Aorta (tissue), 5 donors: ENCODE results near the gene A4GALT. TPM values are rescaled to one million over a fixed set of nuclear protein-coding genes. Genes with fewer than 3 reads are reported as not detected.
"Not testable (repeated sequence)": the region's sequence is repeated elsewhere in the genome, so short reads cannot be mapped to it uniquely, and the experiment has no call there.

Experiments used
- ATAC-seq: fragments of 200-7000 bp; cut with Tn5 transposase; one replicate; pipeline ENCODE4 v1.9.1; 2022; ENCODE audit warnings: moderate library complexity; ENCODE audit not compliant: low FRiP score
- DNase-seq, 2 donors: peaks; one replicate each; pipeline ENCODE4 v3.0.0-alpha.2; 2020
- H3K27ac ChIP-seq, 2 donors: one replicate each; pipeline ENCODE4 v1.5.1; 2013; ENCODE audit warnings: low read length in 2 of 2, mild to moderate bottlenecking in 2 of 2, moderate library complexity in 2 of 2, control low read depth in 1 of 2, inconsistent platforms in 1 of 2, low read depth in 1 of 2
- H3K27me3 ChIP-seq, 2 donors: one replicate each; pipeline ENCODE4 v1.6.1; 2013; ENCODE audit warnings: control low read depth in 1 of 2, low read length in 1 of 2, mild to moderate bottlenecking in 1 of 2, moderate library complexity in 1 of 2; ENCODE audit not compliant: insufficient read depth in 2 of 2, control insufficient read depth in 1 of 2
- H3K36me3 ChIP-seq, 2 donors: one replicate each; pipeline ENCODE4 v1.6.1; 2013; ENCODE audit warnings: control low read depth in 1 of 2, low read length in 1 of 2, mild to moderate bottlenecking in 1 of 2; ENCODE audit not compliant: insufficient read depth in 2 of 2, control insufficient read depth in 1 of 2
- H3K4me1 ChIP-seq, 2 donors: one replicate each; pipeline ENCODE4 v1.6.1; 2013; ENCODE audit warnings: low read length in 2 of 2, control low read depth in 1 of 2, mild to moderate bottlenecking in 1 of 2, moderate library complexity in 1 of 2; ENCODE audit not compliant: insufficient read depth in 2 of 2, control insufficient read depth in 1 of 2
- H3K4me3 ChIP-seq, 2 donors: one replicate each; pipeline ENCODE4 v1.5.1; 2013; ENCODE audit warnings: low read length in 2 of 2, control low read depth in 1 of 2, mild to moderate bottlenecking in 1 of 2
- H3K9me3 ChIP-seq: one replicate; pipeline ENCODE4 v1.6.1; 2013; ENCODE audit warnings: mild to moderate bottlenecking, low read length; ENCODE audit not compliant: control insufficient read depth
- WGBS, 2 donors: extraction: QIAGEN DNeasy Blood & Tissue Kit; methylation state at CpG; one replicate each; pipeline ENCODE4 v1.1.7; 2013; 5-methylcytosine and 5-hydroxymethylcytosine counted together
- intact Hi-C, 2 donors: fragments of 100-400 bp; cut with DNase I; formaldehyde crosslinking; loops; one replicate each; pipeline versions ENCODE4 v1.14.2 to v1.15.0; 2022
- polyA plus RNA-seq, 2 donors: library from polyadenylated mRNA; stranded (reverse); fragments of 200-250 nt; gene quantifications; one replicate each; pipeline ENCODE4 v1.2.3, GENCODE V29; 2013
- total RNA-seq, 2 donors: library from RNA; stranded (reverse); fragmentation: NEBNext Ultra II Directional; extraction: Animal tissue kit (Norgen Biotek cat#: 25700); gene quantifications; one replicate each; pipeline ENCODE4 v1.2.1, GENCODE V29; 2021
- donor health status: healthy with polysubstance abuse.
- donor health status: Bipolar disorder and iron deficiency.
- donor health status: DM: no; HTN: no; CAD: no.
- donor health status: DM: no; HTN: no; CAD: no.
- donor health status: DM: yes; HTN: yes; CAD: no.

A4GALT gene
- total and polyA plus RNA-seq, 4 donors: 15.8 to 75.8 (median 67.2) TPM

DNA sequence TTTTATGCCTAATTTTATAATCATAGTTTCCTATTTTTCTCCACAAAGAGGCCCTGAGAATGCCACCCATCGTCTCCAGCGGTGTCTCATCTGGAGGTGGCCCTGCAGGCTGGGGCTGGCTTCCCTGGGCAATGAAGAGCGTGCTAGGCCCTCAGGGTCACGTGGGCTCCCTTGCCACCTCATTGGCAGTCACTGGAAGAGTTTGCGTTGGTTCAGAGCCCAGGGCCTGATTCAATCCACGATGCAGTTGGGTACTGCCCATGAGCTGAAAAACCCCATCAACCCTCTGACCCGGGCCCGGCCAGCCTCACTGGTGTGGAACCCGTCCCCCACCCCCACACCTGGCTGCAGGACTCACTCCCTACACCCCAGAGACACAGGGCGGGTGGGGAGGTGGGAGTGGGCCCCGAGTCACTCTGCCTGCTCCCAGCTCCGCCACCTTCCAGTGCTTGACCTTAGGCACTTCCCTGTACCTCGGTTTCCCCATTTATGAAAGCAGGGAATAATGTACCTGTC lies 43.4 kb upstream of the A4GALT start:
- H3K4me3 ChIP-seq: no peak overlapping the region
- no peaks in the 10 kb centered on the region for H3K4me1 ChIP-seq
- WGBS, 2 donors: 33 to 34% methylated on average over 13 of the region's 13 CpGs
- H3K27me3 ChIP-seq: no peaks in the 10 kb centered on the region
- DNase-seq (peak in 1 of 2 donors; percentile 81), ATAC-seq (no peak)
- intact Hi-C loops: loop anchor here in 1 of 2 donors (10.0 kb wide), 1 partner anchor 51 kb away; no protein-coding TSS in a partner anchor
- H3K9me3 ChIP-seq: no peaks in the 10 kb centered on the region
- H3K36me3 ChIP-seq: no peaks in the 10 kb centered on the region
- H3K27ac ChIP-seq: no peak overlapping the region

DNA sequence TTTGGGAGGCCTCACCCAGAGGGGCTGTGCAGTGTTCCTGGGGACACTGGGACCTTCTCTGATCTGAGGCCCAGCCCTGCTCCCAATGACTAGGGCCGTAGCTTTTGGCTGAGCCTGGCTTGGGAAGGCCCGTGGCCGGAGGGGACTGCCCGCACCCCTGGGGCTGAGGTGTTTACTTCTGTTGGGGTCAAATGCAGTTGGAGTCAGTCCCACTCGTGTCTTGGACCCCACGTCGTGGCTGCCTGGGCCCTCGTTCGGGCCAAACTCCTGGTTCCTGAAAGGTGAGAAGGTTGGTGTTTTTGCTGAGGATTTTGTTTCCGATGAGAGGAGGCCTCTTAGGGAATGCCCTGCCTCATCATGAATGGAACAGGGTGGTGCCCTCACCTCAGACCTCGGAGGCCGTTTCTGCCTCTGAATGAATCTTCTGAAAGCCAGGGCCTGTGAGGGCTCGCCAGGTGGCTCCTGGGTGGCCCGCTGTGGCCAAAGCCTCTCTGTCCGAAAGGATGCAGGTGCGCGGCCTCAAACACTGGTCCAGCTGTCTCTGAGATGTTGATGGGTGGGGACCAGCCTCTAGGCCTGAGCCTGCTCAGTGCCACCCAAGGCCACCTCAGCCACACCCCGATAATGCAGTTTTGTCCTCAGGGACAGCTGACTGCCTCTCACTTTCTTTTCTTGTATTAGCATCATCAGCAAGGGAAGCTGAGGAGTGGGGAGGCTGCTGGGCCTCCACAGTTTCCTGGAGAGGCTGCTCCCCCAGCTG lies 40.3 kb upstream of the A4GALT start:
- Histone ChIP-seq H3K36me3 (no peaks in the 10 kb centered on the region), H3K27ac (no peak overlapping the region), H3K27me3 (no peaks in the 10 kb centered on the region), H3K4me1 (no peaks in the 10 kb centered on the region), H3K4me3 (no peak overlapping the region), H3K9me3 (no peaks in the 10 kb centered on the region)
- 85 to 86% methylated on average over 18 of the region's 18 CpGs for WGBS, 2 donors
- ATAC-seq: no peak
- intact Hi-C loops: loop anchor here in 1 of 2 donors (10.0 kb wide), 1 partner anchor 54 kb away; no protein-coding TSS in a partner anchor
- DNase-seq: no peak

DNA sequence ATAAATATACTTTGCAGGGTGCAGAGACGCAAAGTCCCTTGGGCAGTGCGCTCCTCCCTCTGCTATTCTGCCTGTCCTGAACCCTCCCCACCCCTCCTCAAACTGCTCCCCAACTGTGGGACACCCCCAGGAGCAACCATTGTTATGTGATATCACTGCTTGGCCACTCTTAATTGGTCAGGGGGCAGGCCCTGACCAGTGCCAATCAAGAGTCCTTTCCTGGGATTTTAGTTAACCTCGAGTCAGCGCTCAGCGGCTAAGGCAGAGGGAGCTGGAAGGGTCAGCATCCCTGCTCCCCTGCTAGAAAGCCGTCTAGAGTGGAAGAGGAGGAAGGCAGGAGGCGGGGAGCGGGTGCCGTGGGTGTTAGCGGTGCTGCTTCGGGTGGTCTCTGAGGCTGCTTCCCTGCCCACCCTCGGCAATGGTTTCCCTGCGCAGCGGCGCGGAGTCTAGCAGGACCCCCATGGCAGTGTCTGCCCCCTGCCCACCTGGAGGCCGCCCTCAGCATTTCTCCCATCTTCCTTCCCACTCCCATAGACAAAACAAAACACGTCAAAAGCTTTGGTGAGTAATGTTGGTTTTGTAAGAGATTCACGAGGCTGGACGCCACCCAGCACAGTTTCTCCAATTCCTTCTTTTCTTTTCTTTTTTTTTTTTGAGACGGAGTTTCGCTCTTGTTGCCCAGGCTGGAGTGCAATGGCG lies 38.4 kb upstream of the A4GALT start:
- no peak for ATAC-seq
- H3K27ac ChIP-seq: no peak overlapping the region
- DNase-seq: no peak

DNA sequence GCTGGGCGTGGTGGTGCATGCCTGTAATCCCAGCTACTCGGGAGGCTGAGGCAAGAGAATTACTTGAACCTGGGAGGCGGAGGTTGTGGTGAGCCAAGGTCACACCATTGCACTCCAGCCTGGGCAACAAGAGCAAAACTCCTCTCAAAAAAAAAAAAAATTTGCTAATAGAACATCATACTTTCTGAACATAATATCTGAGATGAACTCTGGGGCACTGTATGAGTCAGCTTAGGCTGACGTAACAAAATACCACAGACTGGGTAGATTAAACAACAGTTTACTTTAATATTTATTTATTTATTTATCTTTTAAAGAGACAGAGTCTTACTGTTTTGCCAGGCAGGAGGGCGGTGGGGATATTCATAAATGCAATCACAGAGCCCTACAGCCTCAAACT lies 34.9 kb upstream of the A4GALT start:
- H3K36me3 ChIP-seq, intact Hi-C loops, H3K9me3 ChIP-seq, H3K4me3 ChIP-seq, H3K4me1 ChIP-seq, H3K27ac ChIP-seq, ATAC-seq, H3K27me3 ChIP-seq, DNase-seq: not testable (repeated sequence)
- 67 to 74% methylated on average over 5 of the region's 5 CpGs for WGBS, 2 donors

More for the DNA sequence above, 38.4 kb upstream of the A4GALT start:
- H3K4me3 ChIP-seq: no peak overlapping the region
- no peaks in the 10 kb centered on the region for H3K36me3 ChIP-seq
- H3K4me1 ChIP-seq: no peaks in the 10 kb centered on the region
- no peaks in the 10 kb centered on the region for H3K27me3 ChIP-seq
- H3K9me3 ChIP-seq: no peaks in the 10 kb centered on the region
- intact Hi-C loops: no loop called here
- 71 to 73% methylated on average over 23 of the region's 23 CpGs for WGBS, 2 donors

DNA sequence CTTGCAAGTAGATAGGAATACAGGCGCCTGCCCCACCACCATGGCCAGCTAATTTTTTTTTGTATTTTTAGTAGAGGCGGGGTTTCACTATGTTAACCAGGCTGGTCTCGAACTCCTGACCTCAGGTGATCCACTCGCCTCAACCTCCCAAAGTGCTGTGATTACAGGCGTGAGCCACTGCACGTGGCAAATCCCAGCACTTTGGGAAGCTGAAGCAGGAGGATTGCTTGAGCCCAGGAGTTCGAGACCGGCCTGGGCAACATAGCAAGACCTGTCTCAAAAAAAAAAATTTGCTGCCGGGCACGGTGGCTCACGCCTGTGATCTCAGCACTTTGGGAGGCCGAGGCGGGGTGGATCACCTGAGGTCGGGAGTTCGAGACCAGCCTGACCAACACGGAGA lies 34.5 kb upstream of the A4GALT start:
- DNase-seq, ATAC-seq, H3K9me3 ChIP-seq, intact Hi-C loops, H3K36me3 ChIP-seq, H3K27ac ChIP-seq, H3K4me1 ChIP-seq, H3K27me3 ChIP-seq, H3K4me3 ChIP-seq: not testable (repeated sequence)
- WGBS, 2 donors: 88 to 92% methylated on average over 15 to 16 of the region's 16 CpGs

DNA sequence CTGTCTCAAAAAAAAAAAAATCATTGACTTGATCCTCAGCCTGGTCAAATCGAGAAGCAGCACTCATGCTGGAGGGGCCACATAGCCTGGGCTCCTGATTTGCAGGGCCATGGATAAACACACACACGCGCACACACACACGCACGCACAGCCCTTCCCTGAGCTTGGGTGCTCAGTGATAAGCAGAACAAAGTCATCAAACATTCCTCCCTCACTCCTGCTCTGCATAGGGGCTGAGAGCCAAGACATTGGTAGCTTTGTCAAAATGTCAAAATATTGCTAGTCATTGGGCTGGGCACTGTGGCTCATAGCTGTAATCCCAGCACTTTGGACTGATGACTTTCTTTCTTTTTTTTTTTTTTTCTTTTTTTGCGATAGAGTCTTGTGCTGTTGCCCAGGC lies 34.0 kb upstream of the A4GALT start:
- ATAC-seq (peak; percentile 17), DNase-seq (no peak)
- intact Hi-C loops: no loop called here
- Histone ChIP-seq H3K9me3 (no peaks in the 10 kb centered on the region), H3K36me3 (no peaks in the 10 kb centered on the region), H3K4me3 (no peak overlapping the region), H3K27me3 (no peaks in the 10 kb centered on the region), H3K27ac (no peak overlapping the region), H3K4me1 (no peaks in the 10 kb centered on the region)
- WGBS, 2 donors: 11 to 29% methylated on average over 6 of the region's 6 CpGs

DNA sequence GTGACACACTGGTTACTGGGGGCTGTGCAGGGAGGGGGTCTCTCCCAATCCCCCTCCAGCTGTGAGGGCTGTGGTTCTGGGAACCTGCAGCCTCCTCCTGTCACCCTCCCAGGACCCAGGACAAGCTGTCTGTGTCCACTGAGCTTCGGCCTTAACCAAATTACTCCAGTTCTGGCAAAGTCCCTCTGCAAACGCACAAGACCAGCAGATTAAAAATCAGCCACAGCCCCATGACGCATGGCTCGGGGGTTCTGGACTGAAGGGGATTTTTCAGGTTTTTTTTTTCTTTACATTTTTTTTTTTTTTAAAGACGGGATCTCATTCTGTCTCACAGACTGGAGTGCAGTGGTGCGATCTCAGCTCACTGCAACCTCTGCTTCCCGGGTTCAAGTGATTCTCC lies 32.2 kb upstream of the A4GALT start:
- no peak for DNase-seq
- Histone ChIP-seq H3K36me3 (no peaks in the 10 kb centered on the region), H3K9me3 (no peaks in the 10 kb centered on the region), H3K27me3 (no peaks in the 10 kb centered on the region), H3K27ac (no peak overlapping the region), H3K4me1 (no peaks in the 10 kb centered on the region), H3K4me3 (no peak overlapping the region)
- 85 to 87% methylated on average over 7 of the region's 7 CpGs for WGBS, 2 donors
- ATAC-seq: no peak
- intact Hi-C loops: no loop called here

DNA sequence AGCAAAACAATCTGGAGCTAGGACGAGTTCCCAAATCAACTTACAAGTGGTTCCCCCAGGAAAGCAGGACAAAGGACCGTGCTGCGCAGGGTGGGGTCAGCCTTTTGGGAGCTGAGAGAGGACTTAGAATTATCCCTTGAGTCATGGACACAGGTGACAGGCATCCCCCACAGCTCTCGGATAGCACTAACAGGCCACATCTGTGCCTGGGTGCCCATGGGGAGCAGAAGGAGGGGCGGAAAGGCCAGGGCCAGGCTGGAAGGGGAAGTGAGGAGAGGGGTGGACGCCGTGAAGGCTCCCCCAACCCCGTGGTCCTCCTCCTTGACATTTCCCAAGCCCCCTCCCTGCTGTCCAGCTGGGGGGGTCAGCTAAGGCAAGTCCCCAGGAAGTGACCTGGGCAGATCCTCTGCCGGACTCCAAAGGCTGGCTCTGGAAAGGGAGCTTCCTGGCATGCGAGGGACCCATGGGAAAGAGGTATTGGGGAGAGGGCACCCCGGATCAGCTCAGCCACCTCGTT lies 31.6 kb upstream of the A4GALT start:
- ATAC-seq (peak; percentile 26), DNase-seq (no peak)
- WGBS, 2 donors: 71 to 72% methylated on average over 12 of the region's 12 CpGs
- H3K4me1 ChIP-seq: no peaks in the 10 kb centered on the region
- H3K36me3 ChIP-seq: no peaks in the 10 kb centered on the region
- no peak overlapping the region for H3K4me3 ChIP-seq
- no peaks in the 10 kb centered on the region for H3K9me3 ChIP-seq
- no peaks in the 10 kb centered on the region for H3K27me3 ChIP-seq
- no peak overlapping the region for H3K27ac ChIP-seq
- intact Hi-C loops: no loop called here
